GM19035 (cell line): Measurements from ENCODE around the gene TCAIM.

Experiments
- ATAC-seq: cut with Tn5 transposase; IDR thresholded peaks from one replicate; pipeline ENCODE4 v1.9.1; 2021; ENCODE audit not compliant: unreplicated experiment

The TCAIM gene

GRCh38 chr3:44442596-44443309 lies 104.2 kb downstream of the TCAIM start:
- no peak for ATAC-seq

- no peak for ATAC-seq
These were observed 105.9 kb downstream of the TCAIM start for GRCh38 chr3:44444437-44444836.

GRCh38 chr3:44444896-44445691 lies 106.5 kb downstream of the TCAIM start:
- ATAC-seq, result no peak

- ATAC-seq, result no peak
These were observed 107.2 kb downstream of the TCAIM start for GRCh38 chr3:44445786-44446185.

- ATAC-seq, result no peak
These were observed 108.4 kb downstream of the TCAIM start for GRCh38 chr3:44446929-44447328.

- no peak for ATAC-seq
These were observed 112.9 kb downstream of the TCAIM start for GRCh38 chr3:44451441-44451840.

GRCh38 chr3:44454258-44454657 lies 115.7 kb downstream of the TCAIM start:
- ATAC-seq, result no peak

GRCh38 chr3:44455318-44455717 lies 116.8 kb downstream of the TCAIM start:
- ATAC-seq, result no peak
